Activated CD4-positive, alpha-beta T cell treated with anti-CD3 and anti-CD28 coated beads, Interleukin-2, Interleukin-4, amounts not matched to agents 100 ng/mL and 50 ng/mL, durations not matched to agents 16 hours and 8 hours (primary cell): ENCODE data around the gene NOS1AP.
"Not testable (repeated sequence)": the region's sequence is repeated elsewhere in the genome, so short reads cannot be mapped to it uniquely, and the experiment has no call there.

Experiments
- DNase-seq: peaks from one replicate; pipeline ENCODE4 v3.0.0-alpha.2; 2020; ENCODE audit warnings: low spot score

NOS1AP gene

DNA sequence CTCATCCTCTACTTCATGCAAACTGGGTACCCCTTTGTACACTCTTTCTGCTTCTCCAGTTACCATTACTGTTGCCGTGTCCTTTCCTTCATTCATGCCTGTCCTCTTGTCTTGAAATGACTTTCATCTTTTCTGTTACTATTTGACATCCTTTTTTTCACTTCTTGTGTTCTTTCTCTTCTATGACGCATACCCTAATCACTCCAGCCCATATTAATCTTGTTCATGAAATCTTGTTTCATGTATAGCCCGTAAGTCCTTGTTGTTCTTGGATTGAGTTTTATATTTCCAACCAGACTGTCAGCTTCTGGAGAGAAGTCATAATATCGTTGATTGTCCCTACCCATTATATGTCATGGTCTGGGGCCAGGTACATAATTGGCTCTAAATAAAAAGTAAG lies 126.1 kb downstream of the NOS1AP start:
- DNase-seq, result no peak

DNA sequence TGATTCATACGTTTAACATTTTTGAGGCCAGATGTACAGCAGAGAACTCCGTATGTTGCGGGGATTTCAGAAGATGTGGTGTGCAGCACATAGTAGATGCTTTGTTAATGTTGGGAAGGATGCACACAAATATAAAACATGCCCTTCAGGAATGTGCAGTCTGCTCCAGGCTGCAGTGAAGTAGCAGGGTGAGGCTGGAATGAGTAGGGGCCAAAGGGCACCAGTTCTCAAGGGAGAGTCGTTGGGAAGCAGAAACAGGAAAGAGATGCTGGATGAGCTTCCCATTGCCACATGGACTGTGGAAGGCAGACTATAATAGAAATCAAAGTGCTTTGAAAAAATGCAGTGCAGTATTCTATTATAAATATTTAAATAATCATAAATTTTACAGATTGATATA lies 126.9 kb downstream of the NOS1AP start:
- DNase-seq, result no peak

DNA sequence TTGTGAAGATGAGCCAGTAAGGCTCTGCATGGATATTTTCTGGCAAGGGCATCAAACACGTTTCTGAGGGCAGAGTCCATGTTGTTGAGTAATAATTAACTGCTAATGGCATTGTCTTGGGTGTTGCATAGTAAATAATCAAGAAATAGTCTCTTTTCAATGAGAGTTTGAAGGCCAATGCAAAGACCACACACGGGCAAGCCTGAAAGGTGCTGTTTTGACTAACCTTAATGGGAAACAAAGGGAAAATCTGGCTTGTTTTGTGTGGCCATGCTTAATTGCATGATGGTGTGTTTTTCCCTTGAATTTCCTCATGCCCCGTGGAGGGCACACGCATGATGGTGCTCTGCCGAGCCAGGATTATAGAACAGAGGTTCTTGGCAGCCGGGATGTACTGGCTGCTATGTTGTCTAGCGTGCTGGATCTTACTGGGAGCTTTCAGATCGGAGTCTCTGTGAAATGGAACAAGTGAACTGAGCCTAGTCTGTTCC lies 127.6 kb downstream of the NOS1AP start:
- no peak for DNase-seq

DNA sequence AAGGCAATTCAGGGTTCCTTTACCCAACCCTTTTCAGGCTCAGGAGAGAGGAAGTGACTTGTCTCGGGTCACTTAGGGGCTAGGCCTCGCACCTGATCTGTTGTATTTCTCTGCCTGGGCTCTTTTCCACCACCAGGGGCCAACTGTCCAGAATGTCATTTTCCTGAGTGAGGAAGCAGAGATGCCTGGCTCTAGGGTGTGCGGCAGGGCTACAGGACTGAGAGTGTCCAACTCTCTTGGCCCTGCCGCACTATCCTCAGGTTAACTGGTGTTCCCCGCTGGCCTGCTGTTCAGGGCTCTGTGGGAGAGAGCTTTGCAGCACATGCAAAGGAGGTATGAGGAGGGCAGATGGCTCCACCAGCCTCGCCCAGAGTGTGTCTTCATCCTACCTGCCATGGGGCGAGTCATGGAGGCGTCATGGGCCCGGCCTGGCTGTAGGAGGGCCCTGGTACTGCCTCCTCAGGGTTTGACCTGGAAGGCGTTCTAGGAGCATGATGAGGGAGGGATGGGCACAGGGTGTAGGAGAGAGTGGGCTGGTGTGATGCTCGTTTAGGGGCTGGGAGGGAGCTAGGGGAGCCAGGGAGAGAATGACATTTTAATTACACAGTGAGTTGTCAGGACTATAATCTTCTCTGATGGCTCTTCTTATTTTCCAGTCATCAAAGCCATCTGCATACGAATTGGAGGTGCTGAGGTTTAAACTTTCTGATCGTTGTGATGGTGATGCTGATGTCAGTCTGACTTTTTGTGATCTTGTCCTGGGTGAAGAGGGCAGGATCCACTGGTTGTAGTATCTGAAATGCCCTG lies 128.3 kb downstream of the NOS1AP start:
- no peak for DNase-seq

DNA sequence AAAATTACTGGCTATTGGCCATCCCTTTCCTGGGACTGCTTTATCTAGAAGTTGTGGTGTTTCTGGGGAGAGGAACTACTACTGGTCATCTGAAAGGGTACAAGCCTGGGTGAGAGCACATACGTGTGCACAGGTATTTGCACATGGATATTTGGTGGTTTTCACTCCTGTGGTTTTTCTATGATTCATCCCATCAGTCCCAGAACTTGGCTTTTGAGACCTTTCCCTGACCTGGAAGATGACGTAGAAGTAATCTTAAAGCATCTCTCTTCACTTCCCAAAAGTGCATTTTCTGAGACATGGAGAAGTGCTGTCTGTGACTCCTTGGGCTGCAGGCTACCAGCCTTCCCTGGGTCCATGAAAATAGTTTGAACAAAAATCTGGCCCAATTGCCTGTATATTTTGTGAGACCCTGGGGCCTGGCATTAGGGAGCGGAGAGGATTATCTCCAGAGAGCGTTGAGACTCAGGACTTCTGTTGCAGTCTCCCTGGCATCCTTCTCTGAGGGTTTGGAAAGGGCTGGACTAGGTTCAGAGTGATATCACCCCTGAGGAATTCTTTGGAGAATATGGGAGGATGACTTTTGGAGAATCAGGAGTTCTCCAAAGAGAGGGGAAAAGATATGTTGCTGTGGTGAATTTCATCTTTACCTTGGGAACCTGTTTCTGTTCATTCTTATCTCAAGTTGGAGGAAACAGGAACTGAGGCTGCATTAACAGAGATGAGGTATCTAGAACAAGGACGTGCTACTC lies 130.8 kb downstream of the NOS1AP start:
- DNase-seq, result no peak

DNA sequence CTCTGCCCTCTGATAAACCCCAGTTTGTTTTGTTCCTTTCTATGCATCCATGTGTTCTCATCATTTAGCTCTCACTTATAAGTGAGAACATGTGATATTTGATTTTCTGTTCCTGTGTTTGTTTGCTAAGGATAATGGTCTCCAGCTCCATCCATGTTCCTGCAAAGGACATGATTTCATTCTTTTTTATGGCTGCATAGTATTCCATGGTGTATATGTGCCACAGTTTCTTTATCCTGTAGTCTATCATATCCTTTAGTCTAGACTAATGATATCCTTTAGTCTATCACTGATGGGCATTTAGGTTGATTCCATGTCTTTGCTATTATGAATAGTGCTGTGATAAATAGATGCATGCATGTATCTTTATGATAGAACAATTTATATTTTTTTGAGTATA lies 131.6 kb downstream of the NOS1AP start:
- DNase-seq, result not testable (repeated sequence)

DNA sequence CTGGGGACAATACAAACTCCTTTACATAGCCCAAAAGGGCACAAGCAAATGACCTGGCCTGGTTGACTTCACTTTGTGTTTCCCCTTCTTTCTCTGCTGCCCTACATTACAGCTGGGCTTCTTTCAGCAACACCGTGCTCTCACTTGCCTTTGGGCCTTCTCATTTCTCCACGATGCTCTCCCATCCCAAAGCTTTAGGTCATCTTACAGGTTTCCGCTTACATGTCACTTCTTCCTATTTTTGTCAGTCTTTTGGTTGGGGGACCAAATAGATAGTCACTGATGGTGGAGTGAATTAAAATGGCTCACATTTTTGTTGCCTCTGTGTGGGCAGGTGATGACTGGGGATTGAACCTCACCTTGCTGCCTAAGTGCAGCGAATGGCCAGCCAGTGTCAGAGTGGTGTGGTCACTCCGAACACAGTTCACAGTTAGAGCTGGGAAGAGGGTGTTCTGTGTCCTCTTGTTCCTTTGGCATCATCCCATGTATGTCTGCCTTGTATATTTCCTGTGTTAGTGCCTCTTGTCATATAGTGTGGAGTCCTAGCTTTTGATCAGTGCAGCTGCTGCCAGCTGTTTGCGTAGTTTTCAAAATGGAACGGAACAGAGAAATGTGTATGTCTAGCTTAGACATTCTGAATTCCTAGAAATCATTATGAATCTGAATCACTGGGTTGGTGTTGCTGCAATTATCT lies 134.8 kb downstream of the NOS1AP start:
- no peak for DNase-seq

DNA sequence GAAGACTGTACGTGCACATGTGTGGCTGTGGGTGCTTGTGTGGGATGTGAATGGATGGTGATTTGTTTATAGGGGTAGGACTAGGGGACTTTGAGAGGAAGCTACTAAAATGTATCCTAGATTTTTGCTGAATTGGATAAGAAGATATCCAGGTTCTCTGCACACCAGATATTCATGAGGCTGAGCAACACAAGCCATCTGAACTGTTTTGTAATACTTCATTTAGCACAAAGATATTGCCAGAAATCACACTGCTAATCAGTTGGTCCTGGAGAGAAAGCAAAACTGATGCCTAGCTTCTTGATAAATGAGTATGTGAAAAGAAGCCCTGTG lies 135.3 kb downstream of the NOS1AP start:
- no peak for DNase-seq

DNA sequence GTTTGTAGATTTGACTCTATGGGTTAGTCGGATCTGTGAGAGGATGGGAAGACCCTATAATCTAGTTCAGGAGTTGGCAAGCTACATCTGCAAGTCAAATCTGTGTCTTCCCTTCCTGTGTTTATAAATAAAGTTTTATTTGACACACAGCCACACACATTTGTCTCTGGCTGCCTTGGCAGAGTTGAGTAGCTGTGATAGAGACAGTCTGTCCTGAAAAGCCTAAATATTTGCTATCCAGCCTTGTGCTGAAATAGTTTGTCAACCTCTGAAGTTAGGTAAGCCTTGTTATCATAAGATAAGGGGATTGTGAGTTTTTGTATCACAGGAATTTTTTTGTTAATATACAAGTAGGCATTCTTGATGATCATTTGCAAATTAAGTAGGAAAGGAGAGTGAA lies 136.8 kb downstream of the NOS1AP start:
- DNase-seq, result no peak

DNA sequence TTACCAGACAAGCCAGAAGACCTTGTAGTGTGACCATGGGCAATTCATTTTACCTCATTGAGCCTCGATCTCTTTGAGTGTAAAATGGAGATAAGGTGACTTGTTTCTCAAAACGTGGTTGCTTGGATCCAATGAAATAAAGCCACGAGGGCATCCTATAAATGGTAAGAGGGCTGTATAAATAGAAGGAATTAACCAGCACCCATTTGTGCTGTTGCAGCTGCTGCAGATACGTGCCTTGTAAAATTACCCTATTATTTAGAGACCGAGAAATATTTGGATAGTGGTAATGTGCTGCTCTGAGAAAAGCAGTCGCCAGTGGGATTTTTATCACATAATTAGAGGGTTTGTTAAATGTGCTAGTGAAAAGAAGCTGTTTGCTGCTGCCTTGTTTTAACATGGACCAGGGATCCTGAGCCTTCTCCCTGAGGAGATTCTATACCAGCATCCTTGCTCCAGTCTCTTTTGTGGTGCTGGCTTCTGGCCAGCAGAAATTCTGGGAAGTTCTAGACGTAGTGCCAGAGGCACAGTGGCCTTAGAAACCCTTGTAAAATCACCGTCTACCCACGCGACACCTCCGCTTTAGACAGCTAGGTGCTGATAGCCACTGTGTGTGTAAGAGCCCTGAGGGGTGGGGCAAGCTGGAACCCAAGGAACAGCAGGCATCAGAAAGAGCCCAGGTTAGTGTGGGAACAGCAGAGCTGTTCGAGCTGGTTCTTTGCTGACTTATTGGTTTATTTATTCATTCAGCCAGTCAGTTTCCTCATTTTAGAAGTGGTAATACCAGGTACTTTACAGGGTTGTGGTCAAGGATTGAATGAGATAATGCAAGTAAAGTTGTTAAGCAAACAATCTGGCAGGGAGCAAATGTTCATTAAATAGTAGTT lies 137.5 kb downstream of the NOS1AP start:
- DNase-seq, result no peak

DNA sequence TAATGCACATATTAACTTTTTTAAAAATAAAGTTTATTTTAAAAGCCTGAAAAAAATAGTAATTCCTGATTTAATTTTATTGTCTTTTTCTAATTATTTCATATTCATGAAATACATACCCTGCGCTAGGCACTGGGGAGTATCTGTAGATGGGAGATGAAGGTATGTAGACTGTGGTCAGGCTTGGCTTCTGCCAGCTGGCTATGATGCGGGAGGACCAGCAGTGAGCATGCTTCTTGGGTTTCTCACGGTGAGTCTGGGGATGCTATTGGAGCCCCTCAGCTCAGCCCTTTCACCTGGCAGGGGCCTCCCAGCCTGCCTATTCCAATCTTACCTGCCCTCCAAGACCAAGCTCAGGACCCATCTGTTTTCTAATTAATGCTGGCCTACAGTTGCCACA lies 138.4 kb downstream of the NOS1AP start:
- DNase-seq, result no peak

DNA sequence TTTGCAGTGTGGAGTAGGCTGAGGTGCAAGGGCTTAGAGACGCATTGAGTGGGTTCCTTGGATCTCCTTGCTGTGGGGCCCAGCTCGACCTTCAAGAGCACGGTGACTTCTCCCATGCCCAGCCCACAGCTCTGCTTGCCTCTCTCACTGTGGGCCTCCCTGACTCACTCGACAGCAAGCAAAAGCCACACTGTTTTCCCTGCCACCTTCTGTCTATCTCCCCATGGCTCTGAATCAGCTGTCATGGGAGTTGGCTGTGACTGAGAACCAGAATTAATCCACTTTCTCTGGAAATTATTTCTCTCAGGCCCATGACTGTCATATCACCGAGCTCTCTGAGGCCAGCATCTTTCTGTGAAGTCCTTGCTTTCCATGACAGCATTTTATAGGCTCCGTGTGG lies 140.7 kb downstream of the NOS1AP start:
- DNase-seq, result no peak

DNA sequence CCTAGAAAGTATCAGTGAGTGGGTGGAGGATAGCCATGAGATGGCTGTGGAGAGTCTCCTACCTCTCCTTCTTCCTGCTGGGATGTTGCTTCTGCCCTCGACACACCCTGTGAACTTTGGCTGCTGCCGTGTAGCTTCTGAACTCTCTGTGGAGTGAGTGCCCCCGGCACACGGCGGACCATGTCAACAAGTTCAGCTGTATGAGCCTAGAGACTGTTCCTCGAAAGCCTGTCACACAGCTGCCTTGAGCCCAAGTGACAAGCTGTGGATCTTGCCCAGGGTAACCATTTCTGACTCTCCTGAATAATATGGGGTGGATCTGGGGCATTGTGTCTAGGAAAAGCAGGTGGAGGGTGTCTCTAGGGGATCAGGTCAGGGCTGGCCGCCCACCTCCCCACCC lies 143.2 kb downstream of the NOS1AP start:
- DNase-seq, result no peak

DNA sequence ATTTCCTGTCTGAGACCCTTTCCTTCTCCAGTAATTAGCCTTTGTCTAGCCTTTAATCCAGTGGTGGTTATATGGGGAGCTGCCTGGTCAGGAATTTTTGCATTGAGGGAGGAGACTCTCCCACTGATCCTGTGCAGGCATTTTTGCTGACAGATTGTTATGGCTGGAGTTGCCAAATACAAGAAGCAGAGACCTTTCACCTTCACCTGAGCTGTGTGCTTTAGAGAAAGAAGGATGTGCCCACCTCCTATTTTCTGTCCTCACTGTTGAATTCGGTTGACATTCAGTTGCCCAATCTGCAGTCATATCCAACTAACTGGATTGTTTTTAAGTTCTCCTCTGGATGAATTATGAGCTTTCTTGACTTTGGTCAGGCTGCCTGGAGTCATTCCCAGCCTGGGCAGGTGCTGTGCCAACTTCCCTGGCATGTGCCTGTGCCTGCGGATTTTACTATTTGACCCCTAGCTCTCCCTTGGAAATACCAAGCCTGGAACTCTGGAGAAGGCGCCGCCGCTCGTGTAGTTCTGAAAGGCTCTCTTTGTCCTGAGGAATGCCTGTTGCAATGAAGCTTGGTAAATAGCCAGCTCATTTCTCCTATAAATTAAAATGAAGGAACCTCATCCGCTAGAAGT lies 143.9 kb downstream of the NOS1AP start:
- no peak for DNase-seq

DNA sequence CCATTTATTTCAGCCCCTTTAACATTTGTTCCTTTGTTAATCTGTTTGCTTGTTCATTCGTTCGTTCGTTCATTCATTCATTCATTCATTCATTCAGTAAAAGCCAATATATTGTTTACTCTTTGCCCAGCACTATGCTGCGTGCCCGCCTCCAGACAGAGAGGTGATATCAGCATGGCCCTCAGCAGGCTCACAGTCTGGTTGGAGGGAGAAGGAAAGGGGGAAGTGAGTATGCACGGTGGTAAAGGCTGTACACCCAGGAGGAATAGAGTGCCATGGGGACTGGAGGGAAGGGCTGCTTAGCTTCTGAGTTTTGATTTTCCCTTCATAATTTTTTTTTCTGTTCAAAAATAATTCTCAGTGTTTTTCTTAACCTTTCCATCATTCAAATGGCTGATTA lies 144.7 kb downstream of the NOS1AP start:
- DNase-seq, result no peak

DNA sequence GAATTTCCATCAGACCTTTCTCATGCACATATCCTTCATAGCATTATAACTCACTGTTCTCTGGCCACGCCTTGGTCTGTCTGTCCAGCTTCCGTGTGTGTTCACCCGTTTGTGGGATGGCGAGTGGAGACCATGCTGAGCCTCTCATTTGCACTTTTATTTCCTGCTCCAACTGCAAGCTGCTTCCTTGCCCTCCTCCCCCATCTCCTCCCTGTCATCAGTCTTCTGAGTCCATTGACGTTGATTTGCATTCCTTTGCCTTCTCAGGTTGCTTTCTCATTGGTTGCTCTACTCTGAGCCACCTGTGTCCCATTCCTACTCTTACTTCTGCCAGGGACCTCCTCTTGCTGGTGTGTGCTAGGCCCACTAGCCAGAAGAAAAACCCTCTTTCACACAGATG lies 146.4 kb downstream of the NOS1AP start:
- no peak for DNase-seq

DNA sequence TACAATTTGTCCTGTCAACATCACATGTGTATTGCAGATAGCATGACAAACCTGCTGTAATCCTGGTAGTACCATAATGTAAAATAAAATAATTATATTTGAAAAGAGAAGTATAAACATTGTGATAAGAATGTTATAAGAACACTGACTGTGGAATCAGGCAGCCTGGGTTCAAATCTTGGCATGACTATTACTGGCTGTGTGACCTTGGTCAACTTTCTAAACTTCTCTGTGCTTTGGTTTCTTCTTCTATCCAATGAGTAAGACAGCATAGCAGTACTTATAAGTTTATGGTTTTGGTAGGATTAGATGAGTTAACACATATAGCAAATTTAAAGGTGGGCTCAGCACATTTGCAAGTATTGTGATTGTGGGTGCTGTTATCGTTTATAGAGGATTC lies 147.1 kb downstream of the NOS1AP start:
- DNase-seq, result no peak

DNA sequence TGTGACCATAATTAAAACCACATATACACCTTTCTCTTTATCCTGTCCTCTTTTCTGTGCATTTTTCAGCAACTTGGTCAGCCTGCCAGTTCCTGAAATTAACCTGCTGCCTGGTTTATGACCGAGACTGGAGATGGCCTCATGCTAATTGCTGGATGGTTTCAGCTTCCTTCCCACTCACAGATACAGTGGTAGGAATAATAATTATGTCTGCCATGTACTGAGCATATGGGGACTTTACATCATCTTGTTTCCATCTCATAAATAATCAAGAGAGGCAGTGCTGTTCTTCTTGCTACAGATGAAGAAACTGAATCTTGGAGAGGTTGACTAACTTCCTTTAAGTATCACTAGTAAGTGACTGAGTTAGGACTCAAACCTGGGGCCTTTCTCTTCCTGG lies 148.2 kb downstream of the NOS1AP start:
- no peak for DNase-seq

DNA sequence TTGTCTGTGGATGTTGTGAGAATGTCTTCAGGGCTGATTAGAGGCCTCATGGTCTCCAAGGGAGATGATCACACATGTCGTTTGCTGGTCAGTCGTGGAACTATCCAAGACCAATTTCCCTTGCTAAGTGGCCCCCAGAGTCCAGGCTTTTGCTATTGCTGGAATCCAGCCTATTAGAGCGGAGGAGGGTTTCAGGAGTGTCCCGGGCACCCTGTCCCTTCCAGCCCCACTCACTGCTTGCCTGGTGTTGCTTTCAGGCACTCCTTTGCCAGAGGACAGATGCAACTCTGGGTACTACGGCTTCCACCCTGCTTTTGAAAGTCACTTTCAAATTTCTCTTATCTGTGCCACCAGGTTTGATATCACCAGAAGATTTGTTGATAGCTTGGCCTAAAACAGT lies 149.1 kb downstream of the NOS1AP start:
- DNase-seq, result no peak

DNA sequence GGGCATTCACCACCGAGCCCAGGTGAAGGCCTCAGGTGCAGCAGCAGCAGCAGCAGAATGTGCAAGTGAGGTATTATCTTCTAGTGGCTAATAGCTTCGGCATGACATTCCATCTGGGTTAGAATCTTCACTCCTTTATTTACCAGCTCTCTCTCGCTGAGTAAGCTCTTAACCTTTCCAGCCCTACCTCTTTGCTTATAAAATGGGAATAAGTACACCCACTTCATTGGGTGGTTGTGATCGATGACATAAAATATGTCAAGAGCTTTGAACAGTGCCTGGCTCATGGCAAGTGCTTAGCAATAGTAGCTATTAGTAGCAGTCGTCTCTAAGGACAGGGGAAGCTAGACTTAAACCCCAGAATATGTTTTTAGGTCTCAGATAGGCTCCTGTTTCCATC lies 149.5 kb downstream of the NOS1AP start:
- DNase-seq, result no peak

DNA sequence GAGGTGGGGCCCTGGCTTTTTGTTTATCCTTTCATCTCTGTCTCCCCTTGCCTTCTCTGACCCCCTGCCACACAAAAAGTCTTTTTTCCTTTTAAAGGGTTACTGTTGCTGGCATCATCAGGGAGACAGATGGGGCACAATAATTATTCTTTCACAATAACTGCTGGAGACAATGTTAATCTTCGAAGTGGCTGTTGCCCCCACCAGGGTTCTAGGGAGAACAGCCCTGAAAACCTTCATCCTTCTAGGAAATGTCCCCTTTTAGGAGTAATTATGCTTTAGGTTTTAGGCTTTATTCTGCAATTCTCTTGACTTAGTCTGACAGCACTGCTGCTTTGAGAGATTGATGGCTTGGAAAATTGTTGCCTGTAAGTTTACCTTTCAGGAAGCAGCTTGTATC lies 150.0 kb downstream of the NOS1AP start:
- no peak for DNase-seq
